NCI-H82 (cell line): ENCODE results near the gene TTC34.
A peak's percentile ranks its signal among the peaks of the same experiment; 100 is the strongest.

Experiments
- DNase-seq: peaks from one replicate; lab custom pipeline; 2025; lab: John Stamatoyannopoulos, UW

The TTC34 gene

GRCh38 chr1:2588661-2589430 is 212.6 kb downstream of the TTC34 start:
- DNase-seq: no peak

DNA sequence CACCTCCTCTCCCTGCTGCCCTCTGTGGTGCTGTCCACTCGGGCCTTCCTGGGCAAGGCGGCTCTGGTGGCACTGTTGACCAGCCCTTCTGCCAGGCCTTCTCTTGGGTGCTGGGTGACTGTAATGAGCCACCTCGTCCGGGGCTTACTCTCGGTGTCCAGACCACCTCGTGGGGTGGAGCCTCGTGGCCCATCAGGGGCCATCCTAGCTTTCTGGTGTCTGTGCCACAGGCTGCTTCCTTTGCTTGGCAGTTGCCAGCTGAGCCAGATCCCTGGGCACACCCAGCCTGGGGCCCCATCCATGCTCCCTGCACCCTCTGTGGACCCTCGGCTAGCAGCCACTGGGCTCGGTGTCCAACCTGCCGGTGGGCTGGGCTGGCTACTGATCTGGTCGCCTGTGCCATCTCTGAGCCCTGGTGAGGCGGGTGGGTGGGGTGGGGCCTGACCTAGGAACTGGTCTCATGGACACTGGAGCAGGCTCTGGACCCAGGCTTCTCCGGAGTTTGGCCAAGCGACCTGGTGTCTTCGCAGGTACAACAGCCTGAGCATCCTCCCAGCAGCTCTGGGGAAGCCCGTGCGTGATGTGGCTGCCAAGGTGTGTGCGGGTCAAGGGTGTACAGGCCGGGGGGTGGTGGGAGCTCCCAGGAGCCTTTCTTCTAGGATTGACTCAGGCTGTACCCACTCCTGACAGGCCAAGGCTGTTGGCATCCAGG is 213.5 kb downstream of the TTC34 start:
- DNase-seq: no peak

DNA sequence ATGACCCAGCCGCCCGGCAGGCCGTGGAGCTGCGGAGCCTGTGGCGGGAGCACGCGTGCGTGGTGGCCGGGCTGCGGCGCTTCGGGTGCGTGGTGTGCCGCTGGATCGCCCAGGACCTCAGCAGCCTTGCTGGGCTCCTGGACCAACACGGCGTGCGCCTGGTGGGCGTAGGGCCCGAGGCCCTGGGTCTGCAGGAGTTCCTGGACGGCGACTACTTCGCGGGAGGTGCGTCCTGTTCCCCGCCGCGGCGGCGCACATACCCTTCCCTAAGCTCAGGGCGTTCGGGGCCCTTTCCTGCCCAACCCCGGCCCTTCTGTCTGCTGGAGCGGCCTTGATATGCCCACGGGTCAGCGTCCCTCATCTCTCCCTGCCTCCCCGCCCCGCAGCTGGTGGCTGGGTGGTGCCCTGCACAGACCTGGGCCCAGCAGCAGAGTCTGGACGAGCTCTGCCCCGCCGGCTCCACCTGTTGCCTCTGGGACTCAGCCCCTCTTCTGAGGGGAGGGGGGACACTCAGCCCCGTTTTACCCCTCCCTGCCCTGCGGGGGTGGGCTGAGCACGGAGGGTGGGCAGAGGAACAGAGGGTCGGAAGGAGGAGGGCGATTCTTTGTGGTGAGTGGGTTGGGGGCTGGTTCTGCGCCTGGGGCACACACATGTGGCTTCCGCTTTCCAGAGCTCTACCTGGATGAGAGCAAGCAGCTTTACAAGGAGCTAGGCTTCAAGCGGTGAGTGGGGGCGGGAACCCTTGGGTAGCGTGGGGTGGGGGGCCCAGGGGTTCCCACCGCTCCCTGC is 214.2 kb downstream of the TTC34 start:
- DNase-seq: no peak

DNA sequence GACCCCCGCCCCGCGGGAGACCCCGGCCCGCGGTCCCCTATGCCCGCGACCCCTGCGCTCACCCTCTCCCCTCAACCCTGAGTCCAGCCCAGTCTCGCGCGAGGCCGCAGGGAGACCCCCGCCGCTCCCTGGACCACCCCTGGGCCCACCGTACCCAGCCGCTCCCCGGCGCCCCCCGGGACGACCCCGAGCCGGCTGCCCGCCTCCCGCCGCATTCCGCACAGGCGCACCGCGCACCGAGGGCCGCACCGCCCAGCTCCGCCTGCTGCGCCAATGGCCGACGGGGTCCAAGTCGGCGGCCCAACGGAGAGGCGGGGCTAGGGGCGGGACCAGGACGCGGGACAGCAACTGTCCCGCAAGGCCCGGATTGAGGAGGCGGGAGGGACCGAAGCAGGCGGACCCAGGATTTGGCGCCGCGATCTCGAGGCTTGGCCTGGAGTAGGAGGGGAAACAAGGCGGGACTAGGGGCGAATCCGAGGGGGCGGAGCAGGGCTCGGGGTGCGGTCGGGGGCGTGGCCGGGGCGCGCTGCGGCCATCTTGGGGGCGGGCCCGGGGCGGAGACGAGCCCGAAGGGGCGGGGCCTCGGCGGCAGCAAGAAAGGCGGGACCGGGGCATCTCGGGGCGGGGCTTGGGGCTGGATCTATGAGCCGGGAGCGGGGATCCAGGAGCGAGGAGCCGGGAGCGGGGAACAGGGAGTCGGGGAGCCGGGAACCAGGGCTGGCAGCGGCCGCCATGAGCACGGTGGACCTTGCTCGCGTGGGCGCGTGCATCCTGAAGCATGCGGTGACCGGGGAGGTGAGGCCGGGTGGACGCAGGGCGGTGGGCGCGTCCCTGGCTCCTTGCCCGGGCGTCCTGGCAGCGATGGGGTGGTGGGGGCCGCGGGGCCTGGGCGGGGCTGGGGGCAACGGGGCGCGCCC is 215.1 kb downstream of the TTC34 start, which contains the start of gene PRXL2B:
Gene PRXL2B (plus strand): TSS at position 624 of the 917 bp plus-strand sequence. CDS start 109 bp downstream, at position 733.
- DNase-seq: peak; percentile 99
